Glomerular visceral epithelial cell (primary cell): ENCODE results near the gene GIMAP1.

Experiments used
- DNase-seq: peaks from one replicate; pipeline ENCODE4 v3.0.0-alpha.2; 2016; ENCODE audit errors: extremely low spot score

Gene GIMAP1

DNA sequence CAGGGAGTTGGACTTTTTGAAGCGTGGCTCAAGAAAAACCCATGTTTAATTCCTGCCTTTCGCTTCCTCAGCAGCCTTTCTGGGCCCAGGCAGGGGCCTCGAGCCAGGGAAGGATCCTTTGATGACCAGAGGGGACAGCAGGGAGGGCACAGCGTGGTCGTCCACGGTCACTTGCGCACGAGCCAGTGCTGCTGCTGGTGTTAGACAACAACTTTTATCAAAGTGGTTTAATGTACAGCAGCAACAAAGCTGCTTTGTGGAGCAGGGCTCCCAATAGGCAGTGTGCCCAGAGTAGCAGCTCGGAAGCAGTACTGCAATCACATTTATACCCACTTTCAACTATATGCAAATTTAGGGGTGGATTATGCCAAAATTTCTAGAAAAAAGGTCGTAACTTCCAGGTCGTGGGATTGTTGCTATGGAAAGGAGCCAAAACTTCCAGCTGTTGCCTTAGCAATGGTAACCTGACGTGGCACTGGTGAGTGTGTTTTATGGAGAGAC, 6.1 kb downstream of the GIMAP1 start:
- no peak for DNase-seq

DNA sequence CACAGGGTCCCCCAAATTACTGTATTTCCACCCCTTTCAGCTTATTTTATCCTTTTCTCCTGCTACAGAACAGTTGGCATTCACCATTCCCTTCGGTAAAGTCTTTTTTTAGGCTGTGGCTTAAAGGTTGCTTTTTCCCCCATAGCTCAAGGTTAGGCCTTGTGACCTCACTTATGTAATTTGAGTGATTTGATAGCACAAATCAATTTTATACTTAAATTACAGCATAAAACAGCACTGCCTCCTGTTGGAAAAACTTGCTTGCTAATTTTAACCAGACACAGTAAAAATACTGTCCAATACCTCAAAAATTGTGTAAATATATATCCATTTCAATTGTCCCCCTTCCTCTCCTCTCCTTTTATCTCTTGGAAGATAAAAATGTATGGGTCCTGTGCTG, 7.1 kb downstream of the GIMAP1 start:
- no peak for DNase-seq

DNA sequence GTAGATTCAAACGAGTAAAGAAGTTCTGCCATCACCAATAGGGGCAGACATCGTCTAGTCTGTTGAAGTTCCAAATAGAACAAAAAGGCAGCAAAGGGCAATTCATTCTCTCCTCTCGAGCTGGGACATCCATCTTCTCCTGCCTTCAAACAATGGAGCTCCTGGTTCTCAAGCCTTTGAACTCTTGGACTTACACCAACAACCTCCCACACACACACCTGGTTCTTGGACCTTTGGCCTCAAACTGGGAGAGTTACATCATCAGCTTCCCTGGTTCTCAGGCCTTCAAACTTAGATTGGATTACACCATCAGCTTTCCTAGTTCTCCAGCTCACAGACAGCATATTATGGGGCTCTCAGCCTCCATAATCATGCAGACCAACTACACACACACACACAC, 11.0 kb downstream of the GIMAP1 start:
- no peak for DNase-seq

DNA sequence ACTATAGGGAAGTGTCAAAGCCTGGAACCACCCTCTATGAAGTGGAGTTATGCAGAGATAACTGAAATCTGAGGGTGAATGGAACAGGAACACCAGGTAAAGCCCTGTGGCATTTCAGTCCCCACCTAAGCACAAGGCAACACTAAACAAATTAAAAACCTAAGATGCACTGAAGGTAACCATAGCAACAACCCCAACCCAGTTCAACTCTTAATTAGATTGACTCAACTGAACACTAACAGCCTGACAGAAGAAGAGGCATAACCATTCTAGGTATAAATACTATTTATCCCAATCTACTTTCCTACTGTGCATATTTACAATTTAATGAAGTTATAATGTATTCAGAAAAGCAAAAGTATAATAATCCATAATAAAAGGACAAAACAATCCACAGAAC, 11.6 kb downstream of the GIMAP1 start:
- no peak for DNase-seq

DNA sequence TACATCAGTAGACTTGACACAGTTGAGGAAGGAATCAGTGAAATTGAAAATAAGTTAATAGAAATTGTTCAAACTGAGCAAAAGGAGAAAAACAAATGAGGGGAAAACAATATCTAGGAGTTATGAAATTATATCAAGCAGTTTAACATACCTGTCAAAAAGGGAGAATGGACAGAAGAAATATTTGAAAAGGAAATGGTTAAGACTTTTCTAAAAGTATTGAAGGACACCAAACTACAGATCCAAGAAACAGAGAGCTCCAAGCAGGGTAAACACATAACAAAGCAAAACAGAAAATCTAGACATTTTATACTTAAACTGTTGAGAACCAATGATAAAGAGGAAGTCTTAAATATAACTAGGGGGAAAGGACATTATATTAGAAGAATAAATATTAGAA, 12.2 kb downstream of the GIMAP1 start:
- DNase-seq: no peak

DNA sequence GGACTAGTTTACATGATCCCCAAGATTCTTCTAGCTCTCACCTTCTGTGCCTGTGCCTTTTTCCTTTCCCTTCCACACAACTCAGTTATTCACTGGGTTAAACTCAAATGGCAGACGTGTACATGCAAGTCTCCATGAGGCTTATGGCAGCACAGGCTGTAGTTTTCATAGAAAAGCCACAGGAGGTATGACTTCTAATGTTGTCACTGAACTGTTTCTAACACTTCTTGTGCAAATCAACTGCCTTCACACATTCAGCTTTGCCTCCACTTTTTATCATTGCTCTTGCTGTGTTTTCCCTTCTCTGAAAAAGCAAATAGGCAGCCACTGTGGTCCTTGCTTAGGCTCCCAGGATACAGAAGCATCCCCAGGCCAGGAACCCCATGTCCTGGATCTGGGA, 15.5 kb downstream of the GIMAP1 start:
- no peak for DNase-seq

DNA sequence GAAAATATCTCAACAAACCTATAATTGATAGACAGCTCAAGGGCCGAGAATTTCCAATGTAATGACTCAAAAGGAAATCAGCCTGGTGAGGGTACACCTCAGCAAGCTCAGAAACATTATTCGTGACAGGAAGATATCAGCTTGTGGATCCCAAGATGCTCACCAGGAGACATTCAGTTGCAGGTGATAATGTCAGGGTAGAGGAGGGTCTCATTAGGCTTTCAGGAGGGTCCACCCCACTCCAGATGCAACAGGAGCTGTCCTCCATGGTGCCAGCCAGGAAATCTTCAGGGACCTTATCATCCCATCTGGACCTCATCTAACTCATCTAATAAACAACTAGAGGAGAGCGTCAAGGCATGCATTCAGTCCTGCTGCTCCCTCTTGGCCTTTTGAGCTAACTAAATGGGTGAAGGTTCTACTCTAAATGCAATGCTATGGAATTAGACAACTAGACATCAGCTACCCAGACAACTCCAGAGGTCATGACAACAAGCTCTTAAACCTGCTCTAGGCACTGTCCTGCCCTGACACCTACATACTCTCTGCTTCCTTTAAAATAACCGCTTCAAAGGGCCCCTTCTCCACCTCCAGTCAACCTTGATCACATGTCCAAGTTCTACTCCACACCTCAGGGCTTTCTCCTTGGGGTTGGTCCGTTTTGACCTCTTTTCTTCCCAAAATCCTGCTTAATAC, 16.5 kb downstream of the GIMAP1 start:
- no peak for DNase-seq

DNA sequence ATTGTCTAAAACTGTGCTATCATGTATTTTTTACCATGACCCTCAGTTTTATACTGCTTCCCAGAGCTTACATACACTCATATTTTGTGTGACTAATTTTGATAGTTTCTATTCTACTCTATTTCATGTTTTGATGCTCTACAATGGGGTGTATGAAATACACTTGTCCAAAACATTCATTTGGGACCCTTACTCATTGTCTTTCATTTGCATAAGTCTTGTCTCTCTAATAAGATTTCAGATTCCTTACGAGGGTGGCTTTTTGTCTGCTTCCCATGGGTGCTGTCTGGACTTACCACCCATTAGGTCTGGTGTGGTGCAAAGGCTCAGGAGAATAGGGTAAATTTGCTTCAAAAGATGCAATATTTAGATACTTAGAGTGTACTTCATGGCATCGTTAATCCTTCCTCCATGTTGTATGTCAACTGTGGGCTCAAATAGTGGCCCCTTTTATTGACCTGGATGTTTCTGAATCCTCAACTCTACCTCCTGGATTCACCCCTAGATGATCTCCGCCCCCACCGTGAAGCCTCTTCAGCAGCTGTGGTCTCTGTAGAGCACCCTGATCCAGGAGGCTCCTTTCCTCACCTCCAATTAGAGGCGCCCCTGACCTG, 17.2 kb downstream of the GIMAP1 start:
- DNase-seq: no peak

DNA sequence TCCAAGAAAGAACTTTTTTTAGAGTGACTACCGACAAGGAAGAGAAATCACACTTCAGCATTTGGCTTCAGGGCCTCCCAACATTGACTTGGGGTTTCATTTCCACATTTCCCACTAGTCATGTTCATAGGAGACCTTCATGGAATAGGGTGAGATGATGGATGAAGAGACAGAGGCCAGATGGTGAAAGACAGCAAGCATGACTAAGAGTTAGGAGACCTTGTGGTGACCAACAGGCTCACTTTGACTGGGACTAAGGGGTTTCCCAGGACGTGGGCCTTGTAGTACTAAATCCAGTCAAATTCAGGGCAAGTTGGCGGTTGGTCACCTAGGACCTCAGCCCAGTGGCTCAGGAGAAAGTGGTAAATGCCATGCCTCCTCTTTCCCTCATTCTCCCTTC, 17.8 kb downstream of the GIMAP1 start:
- no peak for DNase-seq

DNA sequence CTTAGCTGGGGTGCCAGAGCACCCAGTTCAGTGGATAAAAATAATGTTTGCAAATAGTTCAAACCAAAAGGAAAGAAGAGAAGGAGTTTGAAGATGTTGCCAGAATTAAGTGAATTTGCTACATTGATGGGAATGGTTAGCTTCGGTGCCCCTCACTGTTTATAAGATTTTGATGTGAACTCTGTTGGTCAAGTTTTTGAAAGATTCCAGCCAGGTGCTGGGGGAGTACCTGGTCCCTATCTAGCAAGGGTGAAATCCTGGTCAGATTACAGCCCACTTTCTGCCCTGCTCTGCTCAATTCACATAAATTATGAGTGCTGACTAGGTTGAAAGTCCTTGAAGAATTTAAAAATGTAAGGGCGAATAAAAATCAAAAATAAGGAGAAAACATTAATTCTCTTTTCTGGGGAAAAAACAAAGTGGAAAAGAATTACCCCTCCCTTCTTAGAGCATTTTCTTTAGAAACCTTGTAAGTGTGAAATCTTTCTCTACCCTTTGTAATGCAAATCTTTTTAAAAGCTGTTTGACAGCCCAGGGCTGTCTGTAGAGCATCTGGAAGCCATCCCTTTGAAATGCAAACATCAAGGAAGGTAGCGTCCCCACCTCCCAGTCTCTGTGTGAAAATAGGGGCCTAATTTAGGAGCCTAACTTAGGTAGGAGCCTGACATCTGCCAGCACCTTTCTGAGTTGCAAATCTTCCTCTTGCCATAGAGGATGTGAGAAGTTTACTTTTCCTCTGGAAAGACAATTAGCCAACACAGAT, 19.4 kb downstream of the GIMAP1 start:
- DNase-seq: no peak

DNA sequence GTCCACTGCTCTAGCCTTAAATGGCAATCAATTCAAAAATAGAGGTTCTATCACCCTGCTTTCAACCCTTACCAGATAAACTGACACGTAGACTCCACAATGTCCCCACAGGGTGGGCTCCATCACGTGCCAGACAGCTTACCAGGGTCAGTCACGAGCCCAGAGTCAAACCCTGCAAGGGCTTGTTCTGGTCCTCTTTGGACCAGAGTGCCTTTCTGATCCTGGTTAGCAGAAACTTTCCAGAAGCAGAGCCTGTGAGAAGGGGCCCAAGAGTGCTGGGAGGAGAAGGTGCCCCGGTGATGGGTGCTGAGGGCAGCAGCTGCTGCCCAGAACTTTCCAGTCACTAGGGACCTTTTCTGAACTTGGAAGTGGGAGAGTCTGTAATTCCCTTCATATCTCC, 20.5 kb downstream of the GIMAP1 start:
- no peak for DNase-seq

DNA sequence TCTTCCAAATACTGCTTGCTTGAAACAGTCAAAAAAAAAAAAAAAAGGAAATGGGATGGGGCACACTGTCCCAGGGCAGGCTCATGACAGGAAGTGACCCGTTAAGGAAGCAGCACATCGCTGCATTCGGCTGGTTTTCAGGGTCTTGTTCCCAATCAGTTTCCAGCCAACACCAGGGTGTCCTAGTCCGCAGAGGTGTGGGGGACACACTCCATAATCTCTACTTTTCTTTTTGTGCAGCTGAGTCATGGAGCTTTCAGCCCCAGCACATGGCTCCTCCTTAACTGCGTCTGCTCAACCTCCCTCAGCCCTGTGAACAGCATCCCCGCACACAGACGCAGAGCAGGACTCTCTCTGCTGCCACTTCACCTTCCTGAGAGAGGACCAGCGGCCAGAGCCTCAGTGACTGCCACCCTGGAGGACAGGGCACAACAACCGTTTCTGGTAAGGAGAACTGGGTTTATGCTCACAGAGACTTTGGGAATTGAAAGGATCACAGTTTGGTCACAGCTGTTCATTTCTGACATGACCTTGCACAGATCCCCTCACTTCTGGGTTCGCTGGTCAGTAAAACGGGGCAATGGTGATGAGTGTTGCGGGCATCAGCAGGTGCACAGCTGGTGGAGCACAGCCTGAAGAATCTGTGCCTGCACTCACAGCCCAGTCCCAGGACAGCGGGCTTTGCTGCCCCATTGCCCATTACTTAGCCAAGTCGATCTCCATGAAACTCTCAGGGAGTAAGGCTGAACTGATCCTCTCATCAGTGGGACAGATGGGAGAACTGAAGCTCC, 21.0 kb downstream of the GIMAP1 start, which contains the start of gene GIMAP5:
Gene GIMAP5 (plus strand): TSS at position 154 of the 791 bp plus-strand sequence. CDS start 3,467 bp downstream, outside the sequence.
- no peak for DNase-seq

DNA sequence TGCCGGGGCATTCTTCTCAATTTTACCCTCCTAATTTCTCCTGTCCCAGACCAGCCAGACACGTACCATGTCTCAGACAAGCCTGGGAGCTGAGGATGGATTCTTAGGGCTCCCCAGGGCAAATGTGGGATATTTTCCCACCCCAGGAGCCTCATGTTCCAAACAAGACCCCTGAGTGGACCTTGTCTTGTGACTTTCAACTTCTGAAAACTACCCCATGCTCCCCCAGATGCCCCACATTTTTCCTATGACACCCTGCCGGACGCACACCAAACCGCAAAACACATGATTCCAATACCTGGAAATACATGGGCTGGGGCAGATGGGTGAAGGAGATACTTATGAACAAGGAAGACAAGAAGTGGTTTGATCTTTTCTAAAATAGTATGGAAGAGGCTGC, 21.7 kb downstream of the GIMAP1 start:
- DNase-seq: no peak

DNA sequence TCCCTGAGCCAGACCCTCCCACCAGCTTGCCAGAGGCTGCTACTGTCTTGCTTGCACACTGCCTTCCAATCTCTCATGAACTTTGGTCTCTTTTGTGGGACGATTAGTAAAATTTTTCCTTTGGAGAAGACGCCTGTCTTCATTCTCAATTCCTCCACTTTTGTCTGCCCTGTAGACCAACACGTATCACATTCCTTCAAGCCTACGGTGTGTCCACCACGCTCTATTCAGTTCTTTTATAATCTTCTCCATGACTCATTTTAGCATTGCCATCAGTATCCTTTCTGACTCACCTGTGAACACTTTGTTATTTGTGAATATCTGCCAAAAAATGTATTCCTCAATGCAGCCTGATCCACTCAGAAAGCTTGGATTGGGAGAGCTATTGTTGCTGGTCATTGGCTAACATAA, 22.2 kb downstream of the GIMAP1 start:
- no peak for DNase-seq

DNA sequence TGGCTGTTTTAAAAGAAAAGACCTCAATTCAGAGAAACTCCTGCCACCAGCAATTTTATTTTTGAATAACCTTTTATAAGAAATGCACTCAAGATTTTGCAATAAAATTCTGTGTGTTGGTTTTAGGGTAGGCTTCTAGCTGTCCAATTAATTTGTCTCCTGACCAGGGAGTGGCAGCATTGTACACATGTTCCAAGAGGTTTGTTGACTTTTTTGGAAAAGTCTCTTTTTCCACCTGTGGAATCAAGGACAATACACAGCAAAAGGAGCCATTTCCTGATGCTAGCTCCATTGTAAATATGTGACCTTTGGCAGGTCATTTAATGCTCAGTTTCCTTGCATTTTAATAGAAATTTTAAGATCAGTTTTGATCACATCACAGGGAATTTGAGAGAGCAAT, 22.6 kb downstream of the GIMAP1 start:
- DNase-seq: no peak

DNA sequence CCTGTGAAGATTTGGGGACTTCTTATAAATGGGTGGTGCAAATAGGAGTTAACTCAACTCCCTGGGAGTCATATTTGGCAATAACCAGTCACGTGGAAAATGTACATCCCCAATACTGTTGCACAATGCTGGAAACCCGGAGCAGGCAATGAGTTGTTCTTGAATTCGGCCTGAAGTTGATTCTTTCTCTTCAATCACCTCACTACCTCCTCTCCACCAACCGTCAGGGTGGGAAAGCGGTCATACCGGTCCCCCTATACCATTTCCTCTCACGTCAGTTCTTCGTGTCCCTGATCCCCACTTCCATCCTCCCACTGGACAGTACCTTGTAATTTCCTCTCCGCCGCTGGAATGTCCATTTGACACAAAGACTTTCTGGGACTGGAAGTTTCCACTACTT, 23.6 kb downstream of the GIMAP1 start:
- DNase-seq: no peak

DNA sequence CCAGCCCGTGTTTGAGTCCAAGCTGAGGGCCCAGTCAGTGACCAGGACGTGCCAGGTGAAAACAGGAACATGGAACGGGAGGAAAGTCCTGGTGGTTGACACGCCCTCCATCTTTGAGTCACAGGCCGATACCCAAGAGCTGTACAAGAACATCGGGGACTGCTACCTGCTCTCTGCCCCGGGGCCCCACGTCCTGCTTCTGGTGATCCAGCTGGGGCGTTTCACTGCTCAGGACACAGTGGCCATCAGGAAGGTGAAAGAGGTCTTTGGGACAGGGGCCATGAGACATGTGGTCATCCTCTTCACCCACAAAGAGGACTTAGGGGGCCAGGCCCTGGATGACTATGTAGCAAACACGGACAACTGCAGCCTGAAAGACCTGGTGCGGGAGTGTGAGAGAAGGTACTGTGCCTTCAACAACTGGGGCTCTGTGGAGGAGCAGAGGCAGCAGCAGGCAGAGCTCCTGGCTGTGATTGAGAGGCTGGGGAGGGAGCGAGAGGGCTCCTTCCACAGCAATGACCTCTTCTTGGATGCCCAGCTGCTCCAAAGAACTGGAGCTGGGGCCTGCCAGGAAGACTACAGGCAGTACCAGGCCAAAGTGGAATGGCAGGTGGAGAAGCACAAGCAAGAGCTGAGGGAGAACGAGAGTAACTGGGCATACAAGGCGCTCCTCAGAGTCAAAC, 26.0 kb downstream of the GIMAP1 start:
- DNase-seq: no peak

DNA sequence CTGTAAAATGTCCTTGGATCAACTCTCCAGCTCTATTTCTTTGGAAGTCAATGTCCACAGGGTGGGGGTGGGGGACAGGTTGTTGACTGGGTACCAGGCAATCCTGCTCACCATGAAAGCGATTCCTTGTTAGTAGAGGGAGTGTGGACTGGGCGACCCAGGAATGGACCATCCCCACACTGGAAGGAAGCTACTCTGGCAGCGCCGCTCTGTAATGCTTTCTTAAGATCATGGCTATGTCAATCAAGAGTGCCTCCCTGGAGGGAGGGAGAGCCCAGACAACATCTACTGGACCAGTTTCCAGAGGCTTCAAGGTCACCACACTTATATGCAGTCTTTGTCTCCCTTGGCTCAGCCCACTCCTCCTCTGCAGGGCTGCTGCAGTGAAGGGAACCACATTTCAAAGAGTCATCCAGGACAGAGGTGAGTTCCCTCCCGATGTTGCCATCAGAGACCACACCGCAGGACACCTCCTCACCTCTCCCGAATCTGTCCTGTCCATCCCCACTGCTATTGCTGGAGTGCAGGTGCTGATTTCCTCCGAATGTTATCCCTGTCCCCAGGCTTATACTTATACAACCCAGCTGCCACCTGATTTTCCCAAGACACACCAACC, 27.7 kb downstream of the GIMAP1 start:
- no peak for DNase-seq

DNA sequence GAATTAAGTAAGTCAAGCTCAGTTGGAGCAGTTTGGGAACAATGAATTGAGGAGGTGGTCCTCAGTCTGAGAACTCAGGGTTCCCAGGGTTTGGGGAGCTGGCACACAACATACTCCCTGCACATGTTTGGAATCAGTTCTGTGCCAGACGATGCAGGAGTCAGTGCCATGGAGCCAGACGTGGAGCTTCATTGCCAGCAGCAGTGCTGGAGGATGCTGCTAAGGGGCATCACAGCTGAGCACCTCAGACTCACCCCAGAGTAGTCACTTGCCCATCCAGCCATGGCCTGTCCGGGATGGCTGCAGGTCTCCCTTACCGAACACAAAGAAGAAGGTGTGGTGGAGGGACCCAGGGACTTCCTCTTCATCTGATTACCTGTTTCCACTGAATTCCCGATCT, 28.7 kb downstream of the GIMAP1 start:
- DNase-seq: no peak

DNA sequence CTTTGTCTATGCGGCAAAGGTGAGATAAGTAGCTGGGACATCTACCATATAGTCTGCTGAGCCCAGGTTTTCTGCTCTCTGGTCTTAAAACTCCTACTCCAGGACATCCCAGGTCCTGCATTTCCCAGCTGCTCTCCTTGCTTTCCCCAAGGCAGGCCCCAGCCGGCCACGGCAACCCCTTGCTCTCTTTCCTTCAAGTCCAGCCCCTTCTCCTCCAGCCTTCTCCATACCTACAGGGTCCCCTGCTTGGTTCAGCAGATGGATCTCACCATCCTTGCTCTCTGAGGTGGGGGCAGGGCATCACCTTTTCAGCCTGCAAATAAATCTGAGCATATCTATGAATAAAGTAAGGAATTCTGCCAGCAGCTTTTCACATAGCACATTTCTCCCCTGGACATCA, 29.5 kb downstream of the GIMAP1 start:
- DNase-seq: no peak

DNA sequence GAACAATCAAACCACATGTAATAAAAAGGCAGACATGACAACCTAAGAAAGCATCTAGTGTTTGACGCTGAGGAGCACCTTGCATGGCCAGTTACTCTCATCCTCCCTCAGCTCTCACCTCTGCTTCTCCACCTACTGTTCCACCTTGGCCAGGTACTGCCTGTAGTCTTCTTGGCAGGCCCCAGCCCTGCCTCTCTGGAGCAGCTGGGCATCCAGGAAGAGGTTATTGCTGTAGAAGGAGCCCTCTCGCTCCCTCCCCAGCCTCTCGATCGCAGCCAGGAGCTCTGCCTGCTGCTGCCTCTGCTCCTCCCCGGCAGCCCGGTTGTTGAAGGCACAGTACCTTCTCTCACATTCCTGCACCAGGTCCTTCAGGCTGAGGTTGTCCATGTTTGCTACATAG, 30.5 kb downstream of the GIMAP1 start:
- no peak for DNase-seq
